B cell (primary cell): ENCODE measurements around the gene STK40. TPM values are rescaled to one million over a fixed set of nuclear protein-coding genes. Genes with fewer than 3 reads are reported as not detected.

ENCODE experiments used
- ATAC-seq: fragments of 200-7000 bp; cut with Tn5 transposase; one replicate; pipeline ENCODE4 v1.10.0; 2021; ENCODE audit warnings: low read depth, mild to moderate bottlenecking, moderate number of reproducible peaks, moderate library complexity
- CTCF ChIA-PET: fragments of 350-600 bp; sonication (Branson Sonifier 250); formaldehyde crosslinking; loops from one replicate; lab custom pipeline; 2021; ENCODE audit warnings: antibody characterized with exemption, inconsistent platforms; lab: Charles Lee
- POLR2A ChIA-PET: fragments of 350-600 bp; sonication (Branson Sonifier 250); formaldehyde crosslinking; loops from one replicate; lab custom pipeline; 2021; ENCODE audit warnings: antibody characterized with exemption; lab: Charles Lee
- DNase-seq: peaks from one replicate; pipeline ENCODE4 v3.0.0; 2013
- H2AFZ ChIP-seq: 2 replicates; pipeline ENCODE4 v1.6.1; 2012; ENCODE audit warnings: mild to moderate bottlenecking, low read depth, low read length; ENCODE audit not compliant: insufficient read depth, poor library complexity, severe bottlenecking
- H3K27ac ChIP-seq, 2 donors: 1 replicate in 1 of 2; 2 replicates in 1 of 2; pipeline ENCODE4 v1.5.1; 2012 to 2013; ENCODE audit warnings: low read length in 2 of 2, mild to moderate bottlenecking in 2 of 2, moderate library complexity in 1 of 2
- H3K27me3 ChIP-seq, 4 experiments: fragments of 200-600 bp in 1 of 4; sonication (generic) in 1 of 4; replicated peaks in 1 of 4; 1 replicate in 2 of 4; 2 replicates in 2 of 4; pipeline versions ENCODE4 v1.6.1 to v1.7.0; 2013 to 2016; ENCODE audit warnings: low read length in 3 of 4, mild to moderate bottlenecking in 2 of 4, mixed read lengths in 1 of 4, moderate library complexity in 1 of 4; ENCODE audit not compliant: insufficient read depth in 4 of 4, control insufficient read depth in 3 of 4; ENCODE audit errors: control extremely low read depth in 1 of 4
- H3K36me3 ChIP-seq, 2 experiments: replicated peaks in 1 of 2; 1 replicate in 1 of 2; 2 replicates in 1 of 2; pipeline versions ENCODE4 v1.6.1 to v1.7.1; 2013; ENCODE audit warnings: low read length in 1 of 2; ENCODE audit not compliant: insufficient read depth in 2 of 2, control insufficient read depth in 1 of 2; ENCODE audit errors: control extremely low read depth in 1 of 2, extremely low read depth in 1 of 2
- H3K4me1 ChIP-seq, 2 donors: fragments of 200-600 bp in 1 of 2; sonication (generic) in 1 of 2; 1 replicate in 1 of 2; 2 replicates in 1 of 2; pipeline versions ENCODE4 v1.5.1 to v1.6.1; 2013 to 2017; ENCODE audit warnings: low read length in 2 of 2; ENCODE audit not compliant: control insufficient read depth in 2 of 2, insufficient read depth in 2 of 2
- H3K4me2 ChIP-seq: replicated peaks from 2 replicates; pipeline ENCODE3; 2012; ENCODE audit warnings: mild to moderate bottlenecking, low read depth, low read length; ENCODE audit not compliant: poor library complexity, severe bottlenecking
- H3K4me3 ChIP-seq, 5 experiments: fragments of 200-600 bp in 1 of 5; sonication (generic) in 1 of 5; 1 replicate in 3 of 5; 2 replicates in 2 of 5; pipeline versions ENCODE4 v1.5.1 to v1.7.0; 2011 to 2016; ENCODE audit warnings: low read length in 4 of 5, mild to moderate bottlenecking in 4 of 5, low read depth in 2 of 5, control low read depth in 1 of 5, moderate library complexity in 1 of 5; ENCODE audit not compliant: insufficient read depth in 1 of 5; ENCODE audit errors: control extremely low read depth in 1 of 5, extremely low read depth in 1 of 5
- H3K79me2 ChIP-seq: fragments of 200-600 bp; sonication (generic); one replicate; pipeline ENCODE4 v1.6.0; 2016; ENCODE audit warnings: low read length; ENCODE audit not compliant: control insufficient read depth, insufficient read depth
- H3K9ac ChIP-seq: fragments of 200-600 bp; sonication (generic); 2 replicates; pipeline ENCODE4 v1.6.1; 2017; ENCODE audit warnings: mild to moderate bottlenecking, low read length, moderate library complexity
- H3K9me3 ChIP-seq, 3 donors: one replicate each; pipeline versions ENCODE4 v1.6.1 to v1.7.1; 2013; ENCODE audit warnings: low read length in 2 of 3; ENCODE audit not compliant: control insufficient read depth in 2 of 3, insufficient read depth in 1 of 3; ENCODE audit errors: control extremely low read depth in 1 of 3
- H4K20me1 ChIP-seq: 2 replicates; pipeline ENCODE4 v1.6.0; 2012; ENCODE audit warnings: mild to moderate bottlenecking, low read length; ENCODE audit not compliant: insufficient read depth, control insufficient read depth, poor library complexity, severe bottlenecking
- H3K27ac Mint-ChIP-seq: one replicate; pipeline ENCODE4 v1.8.0; 2021; ENCODE audit warnings: mixed read lengths
- H3K27me3 Mint-ChIP-seq: one replicate; pipeline ENCODE4 v1.8.0; 2021; ENCODE audit warnings: mixed read lengths
- H3K4me1 Mint-ChIP-seq: one replicate; pipeline ENCODE4 v1.8.0; 2021; ENCODE audit warnings: mixed read lengths
- H3K4me3 Mint-ChIP-seq: one replicate; pipeline ENCODE4 v1.8.0; 2021; ENCODE audit warnings: mixed read lengths
- H3K9me3 Mint-ChIP-seq: one replicate; pipeline ENCODE4 v1.8.0; 2022; ENCODE audit warnings: mixed read lengths; ENCODE audit not compliant: insufficient read depth
- EZH2 ChIP-seq: IDR thresholded peaks from 2 replicates; pipeline ENCODE4 v1.6.1; 2012; ENCODE audit warnings: borderline replicate concordance, low read depth, mild to moderate bottlenecking, moderate library complexity, low read length; ENCODE audit not compliant: insufficient read depth, poor library complexity, severe bottlenecking
- WGBS: methylation state at CpG from one replicate; pipeline ENCODE4 v1.1.5; 2013; ENCODE audit warnings: missing lambda C conversion rate; ENCODE audit not compliant: insufficient coverage; 5-methylcytosine and 5-hydroxymethylcytosine counted together
- intact Hi-C: fragments of 100-400 bp; cut with micrococcal nuclease; formaldehyde crosslinking; loops from one replicate; pipeline ENCODE4 v1.10.0; 2022
- polyA plus RNA-seq: library from polyadenylated mRNA; depleted of rRNA; stranded (reverse); fragments of >200 nt; gene quantifications from 2 replicates; pipeline ENCODE4 v1.2.3, GENCODE V29; 2012
- total RNA-seq, 2 donors: library from RNA; stranded (reverse); fragments of 120-200 nt in 1 of 2; gene quantifications; 1 replicate in 1 of 2; 2 replicates in 1 of 2; pipeline versions ENCODE4 v1.2.3 to v1.2.4, GENCODE V29; 2013 to 2022
- TF ChIP-seq, protein P1 (sequence below): fragments of 200-600 bp; IDR thresholded peaks from one replicate; pipeline ENCODE4 v1.8.0; 2022; ENCODE audit warnings: antibody characterized with exemption, mild to moderate bottlenecking

The STK40 gene
- total and polyA plus RNA-seq, 2 donors (not counting 1 experiment from before 2014, with no cell fraction given) = 53.1 to 69.1 TPM

DNA sequence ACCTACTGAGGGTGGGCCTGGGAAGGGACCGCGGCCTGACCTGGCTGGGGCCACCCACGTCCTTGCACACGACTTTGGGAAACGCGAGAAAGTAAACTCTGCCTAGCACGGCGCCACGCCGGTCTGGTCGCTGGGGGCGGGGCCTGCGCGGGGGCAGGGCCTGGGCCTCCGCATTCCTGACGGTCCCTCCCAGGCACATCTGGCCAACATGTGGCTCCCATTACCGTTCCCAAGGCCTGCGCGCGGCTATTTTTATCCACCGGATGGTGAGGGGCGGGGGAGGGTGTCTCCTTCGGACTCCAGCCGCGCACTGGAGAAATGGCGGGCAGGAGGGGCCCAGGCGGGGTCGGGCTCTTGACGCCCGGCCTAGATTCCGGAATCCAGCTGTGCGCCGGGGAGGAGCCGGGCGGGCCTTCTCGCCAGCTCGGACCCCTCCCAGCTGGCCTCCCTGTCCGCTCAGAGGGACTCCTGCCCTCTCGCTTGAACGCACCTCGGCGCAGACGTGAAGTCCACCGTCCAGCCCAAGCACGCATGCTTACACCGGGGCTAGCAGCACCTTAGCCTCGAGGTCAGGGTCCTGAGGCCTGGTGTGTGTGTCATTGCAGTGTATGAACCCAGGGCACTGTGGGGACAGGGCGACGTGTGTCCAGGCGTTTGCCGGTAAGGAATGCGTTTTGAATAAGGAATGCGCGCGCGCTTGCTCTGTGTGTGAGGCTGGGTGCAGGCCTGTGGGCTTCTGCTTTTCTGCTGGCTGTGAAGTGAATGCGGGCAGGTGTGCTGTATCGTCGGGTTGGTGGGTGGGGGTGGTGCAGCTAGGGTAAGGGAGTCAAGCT, 64.4 kb downstream of the STK40 start:
- H3K27ac Mint-ChIP-seq = peak overlapping the region; percentile 17
- H3K79me2 ChIP-seq = no peaks in the 10 kb centered on the region
- peak overlapping the region; percentile 82 for H3K4me3 Mint-ChIP-seq
- H3K4me1 Mint-ChIP-seq = peaks cover 30% of the 10 kb centered on the region
- peak overlapping the region; percentile 97 for H3K4me2 ChIP-seq
- H2AFZ ChIP-seq = peak overlapping the region; percentile 75
- H3K9me3 ChIP-seq = no peaks in the 10 kb centered on the region
- peak overlapping the region; percentile 61 for H3K9ac ChIP-seq
- H4K20me1 ChIP-seq = peaks cover 8% of the 10 kb centered on the region
- intact Hi-C loops = loop anchor here (5.0 kb wide), 1 partner anchor 46 kb away; no protein-coding TSS in a partner anchor
- no peaks in the 10 kb centered on the region for H3K36me3 ChIP-seq
- H3K4me3 ChIP-seq = peak overlapping the region in 4 of 5 experiments; percentile 53 to 69 (median 56)
- peaks cover 0 to 29% (median 10%) of the 10 kb centered on the region in 4 experiments for H3K27me3 ChIP-seq
- DNase-seq (peak; percentile 56), ATAC-seq (peak; percentile 28)
- POLR2A ChIA-PET = interaction anchor here (0.7 kb wide), 1 partner anchor 87 kb away, joined by 3 read pairs; no protein-coding TSS in a partner anchor
- H3K27ac ChIP-seq = no peak overlapping the region
- CTCF ChIA-PET = interaction anchor here (0.7 to 1.6 kb wide), 4 partner anchors 21 to 101 kb away, joined by 3 to 4 read pairs (median 3); no protein-coding TSS in a partner anchor
- H3K27me3 Mint-ChIP-seq = peaks cover 10% of the 10 kb centered on the region
- WGBS = 31% methylated on average over 57 of the region's 59 CpGs
- no peaks in the 10 kb centered on the region for H3K9me3 Mint-ChIP-seq
- TF ChIP-seq, protein P1, sequence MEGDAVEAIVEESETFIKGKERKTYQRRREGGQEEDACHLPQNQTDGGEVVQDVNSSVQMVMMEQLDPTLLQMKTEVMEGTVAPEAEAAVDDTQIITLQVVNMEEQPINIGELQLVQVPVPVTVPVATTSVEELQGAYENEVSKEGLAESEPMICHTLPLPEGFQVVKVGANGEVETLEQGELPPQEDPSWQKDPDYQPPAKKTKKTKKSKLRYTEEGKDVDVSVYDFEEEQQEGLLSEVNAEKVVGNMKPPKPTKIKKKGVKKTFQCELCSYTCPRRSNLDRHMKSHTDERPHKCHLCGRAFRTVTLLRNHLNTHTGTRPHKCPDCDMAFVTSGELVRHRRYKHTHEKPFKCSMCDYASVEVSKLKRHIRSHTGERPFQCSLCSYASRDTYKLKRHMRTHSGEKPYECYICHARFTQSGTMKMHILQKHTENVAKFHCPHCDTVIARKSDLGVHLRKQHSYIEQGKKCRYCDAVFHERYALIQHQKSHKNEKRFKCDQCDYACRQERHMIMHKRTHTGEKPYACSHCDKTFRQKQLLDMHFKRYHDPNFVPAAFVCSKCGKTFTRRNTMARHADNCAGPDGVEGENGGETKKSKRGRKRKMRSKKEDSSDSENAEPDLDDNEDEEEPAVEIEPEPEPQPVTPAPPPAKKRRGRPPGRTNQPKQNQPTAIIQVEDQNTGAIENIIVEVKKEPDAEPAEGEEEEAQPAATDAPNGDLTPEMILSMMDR = no peak
- no peak for TF ChIP-seq EZH2
- peaks cover 33 to 40% of the 10 kb centered on the region in 2 donors for H3K4me1 ChIP-seq
